ENCODE data around the gene EEF2.
"Not testable (repeated sequence)": the region's sequence is repeated elsewhere in the genome, so short reads cannot be mapped to it uniquely, and the experiment has no call there.

EEF2 gene

DNA sequence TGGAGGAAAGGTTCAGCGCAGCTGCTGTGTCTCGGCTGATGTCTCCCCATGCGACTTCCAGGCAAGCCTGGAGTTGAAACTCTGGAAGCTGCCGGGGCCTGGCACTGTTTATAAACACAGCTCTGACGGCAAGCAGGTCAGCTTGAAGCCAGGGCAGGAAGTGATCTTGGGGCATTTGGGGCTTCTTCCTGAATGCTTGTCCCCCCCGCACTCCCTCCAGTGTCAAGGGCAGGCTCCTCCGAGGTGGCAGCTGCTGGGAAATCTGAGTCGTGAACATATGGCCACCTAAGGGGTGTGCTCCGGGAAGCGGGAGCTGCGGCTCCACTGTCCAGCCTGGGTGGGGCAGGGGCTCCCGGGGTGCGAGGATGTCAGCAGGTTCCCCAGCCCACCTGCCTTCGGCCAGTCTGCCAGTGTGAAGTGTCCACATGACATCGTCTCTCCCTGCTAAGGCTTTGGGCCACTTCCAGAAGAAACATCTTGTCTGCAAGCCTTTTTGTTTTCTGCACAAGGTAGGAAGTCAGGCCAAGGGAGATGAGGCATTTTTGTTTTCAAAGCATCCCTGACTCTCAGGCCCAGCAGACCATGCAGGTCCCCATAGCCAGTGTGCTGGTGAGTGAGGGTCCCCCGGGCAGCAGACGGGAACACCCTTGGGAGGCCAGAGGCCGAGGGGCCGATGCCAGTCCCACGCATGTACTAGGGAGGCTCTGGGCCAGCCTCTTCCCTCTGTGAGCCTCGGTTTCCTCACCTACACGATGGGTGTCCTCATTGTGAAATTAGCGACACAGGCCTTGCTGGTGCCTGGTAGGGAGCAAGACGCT, 24.9 kb upstream of the EEF2 start:
- H3K9ac ChIP-seq (ENCODE audit: low read depth, low read length), result no peak overlapping the region
- H3K36me3 ChIP-seq (ENCODE audit: insufficient read depth, low read length), result peaks cover 4% of the 10 kb centered on the region; the same call in 1 of the 2 replicates
- 0 out of 2 replicates have a peak, but pooled peaks cover 9% of the 10 kb centered on the region for H3K4me1 ChIP-seq (ENCODE audit: insufficient read depth, low read length)
- no peaks in the 10 kb centered on the region; the same call in 1 of the 2 replicates for H3K9me3 ChIP-seq (ENCODE audit: control insufficient read depth, insufficient read depth, low read length)

DNA sequence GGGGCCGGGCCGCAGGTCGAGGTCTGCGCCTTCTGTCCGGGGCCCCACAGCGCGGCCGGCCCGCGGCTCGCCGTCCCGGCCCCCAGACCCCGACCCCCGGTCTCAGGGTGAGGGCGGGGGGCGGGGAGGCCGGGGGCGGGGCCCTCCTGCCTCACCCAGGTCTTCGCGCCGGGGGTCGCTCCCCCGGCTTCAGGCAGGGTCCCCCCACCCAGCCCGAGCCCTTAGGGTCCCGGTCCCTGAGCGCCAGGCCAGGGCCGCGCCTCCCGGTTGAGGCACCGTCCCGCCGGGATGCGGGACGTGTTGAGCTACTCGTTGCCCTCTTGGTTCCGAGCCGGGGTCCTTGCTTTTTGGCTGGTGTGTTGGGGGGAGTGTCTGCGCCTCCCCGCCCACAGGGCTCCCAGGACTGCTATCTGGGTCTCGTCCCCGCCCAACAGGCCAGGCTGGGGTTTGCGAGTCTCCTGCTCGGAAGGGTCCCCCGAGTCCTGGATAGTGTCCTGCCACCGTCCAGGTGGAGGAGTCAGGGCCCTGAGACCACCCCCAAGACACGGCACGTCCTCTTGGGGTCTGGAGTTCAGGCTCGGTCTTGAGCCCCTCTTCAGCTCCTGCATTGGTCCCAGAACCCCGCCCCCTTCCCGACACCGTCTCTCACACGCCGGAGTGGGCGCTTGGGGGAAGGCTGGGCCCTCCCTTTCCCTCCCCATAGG, 22.7 kb upstream of the EEF2 start:
- peak overlapping the region; percentile 69 for H3K9ac ChIP-seq (ENCODE audit: low read depth, low read length)
- H3K9me3 ChIP-seq (ENCODE audit: control insufficient read depth, insufficient read depth, low read length), result no peaks in the 10 kb centered on the region; the same call in 1 of the 2 replicates
- 0 out of 2 replicates have a peak, but pooled peaks cover 4% of the 10 kb centered on the region for H3K4me1 ChIP-seq (ENCODE audit: insufficient read depth, low read length)
- H3K36me3 ChIP-seq (ENCODE audit: insufficient read depth, low read length), result peaks cover 4% of the 10 kb centered on the region; the same call in 1 of the 2 replicates

DNA sequence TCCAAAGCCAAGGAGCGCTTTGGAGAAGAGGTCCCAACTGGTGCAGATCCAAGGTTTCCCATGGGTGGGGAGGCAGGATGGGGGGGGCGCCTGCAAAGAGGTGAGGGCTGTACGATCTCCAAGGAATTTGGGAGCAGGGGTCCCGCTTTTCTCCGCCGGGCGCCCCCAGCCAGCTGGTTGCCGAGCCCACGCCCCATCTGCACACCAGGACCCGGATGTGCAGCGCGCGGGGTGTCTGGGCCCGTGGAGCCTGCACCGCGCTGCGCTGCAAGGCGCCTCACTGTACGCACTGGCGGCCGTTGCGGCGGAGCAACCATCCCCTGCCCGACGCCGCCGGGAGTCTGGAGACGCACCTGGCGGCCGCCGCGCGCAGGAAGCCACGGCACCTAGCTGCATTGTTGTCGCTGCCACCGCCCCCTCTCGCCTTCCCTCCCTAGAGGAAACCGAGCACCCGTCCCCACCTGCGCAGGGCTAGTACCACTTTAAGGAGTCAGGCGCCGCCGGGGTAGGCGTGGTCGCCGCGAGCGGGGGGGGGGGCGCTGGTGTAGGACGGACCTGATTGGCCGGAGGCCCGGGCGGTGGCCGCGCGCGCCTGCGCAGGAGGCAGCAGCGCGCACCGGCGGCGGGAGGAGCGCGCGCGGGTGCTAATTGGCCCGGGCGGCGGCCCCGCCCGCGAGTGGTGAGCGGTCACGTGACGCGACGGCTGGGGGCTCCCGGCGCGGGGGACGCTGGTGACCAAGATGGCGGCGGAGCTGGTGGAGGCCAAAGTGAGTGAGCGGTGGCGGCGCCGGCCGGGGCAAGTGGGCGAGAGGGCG, 22.0 kb upstream of the EEF2 start, which contains the start of gene PIAS4:
PIAS4 (plus strand) TSS at position 716 of the 815 bp plus-strand sequence; CDS start at position 741, 25 bp downstream.
- Histone ChIP-seq H3K4me1 (ENCODE audit: insufficient read depth, low read length) (0 out of 2 replicates have a peak, but pooled peaks cover 4% of the 10 kb centered on the region), H3K9ac (ENCODE audit: low read depth, low read length) (peak within 1 kb of the TSS; percentile 79), H3K36me3 (ENCODE audit: insufficient read depth, low read length) (peaks cover 4% of the 10 kb centered on the region; the same call in 1 of the 2 replicates), H3K9me3 (ENCODE audit: control insufficient read depth, insufficient read depth, low read length) (no peaks in the 10 kb centered on the region; the same call in 1 of the 2 replicates)

DNA sequence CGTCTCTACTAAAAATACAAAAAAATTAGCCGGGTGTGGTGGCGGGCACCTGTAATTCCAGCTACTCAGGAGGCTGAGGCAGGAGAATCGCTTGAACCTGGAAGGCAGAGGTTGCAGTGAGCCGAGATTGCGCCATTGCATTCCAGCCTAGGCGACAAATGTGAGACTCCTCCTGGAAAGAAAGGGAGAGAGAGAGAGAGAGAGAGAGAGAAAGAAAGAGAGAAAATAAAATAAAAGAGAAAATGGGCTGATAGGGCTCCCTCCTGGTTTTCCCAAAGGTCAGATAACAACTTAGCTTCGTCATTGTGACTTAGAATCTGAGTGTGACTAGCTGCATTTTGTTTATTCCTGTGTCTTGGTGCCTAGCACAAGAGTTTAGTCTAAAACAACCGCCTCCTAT, 20.2 kb upstream of the EEF2 start:
- H3K9ac ChIP-seq (ENCODE audit: low read depth, low read length); H3K4me1 ChIP-seq (ENCODE audit: insufficient read depth, low read length); H3K9me3 ChIP-seq (ENCODE audit: control insufficient read depth, insufficient read depth, low read length); H3K36me3 ChIP-seq (ENCODE audit: insufficient read depth, low read length): not testable (repeated sequence)

DNA sequence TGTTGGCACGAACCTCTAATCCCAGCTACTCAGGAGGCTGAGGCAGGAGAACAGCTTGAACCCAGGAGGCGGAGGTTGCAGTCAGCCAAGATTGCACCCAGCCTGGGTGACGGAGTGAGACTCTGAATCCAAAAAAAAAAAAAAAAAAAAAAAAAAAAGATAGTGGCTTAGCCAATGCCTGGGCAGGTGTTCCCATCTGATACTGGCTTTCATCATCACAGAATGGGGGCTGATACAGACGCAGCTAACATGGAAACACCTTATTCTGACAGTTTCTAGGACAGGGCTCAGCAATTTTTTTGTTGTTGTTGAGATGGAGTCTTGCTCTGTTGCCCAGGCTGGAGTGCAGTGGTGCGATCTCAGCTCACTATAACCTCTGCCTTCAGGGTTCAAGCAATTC, 15.5 kb upstream of the EEF2 start:
- not testable (repeated sequence) for H3K9ac ChIP-seq (ENCODE audit: low read depth, low read length); H3K9me3 ChIP-seq (ENCODE audit: control insufficient read depth, insufficient read depth, low read length); H3K36me3 ChIP-seq (ENCODE audit: insufficient read depth, low read length); H3K4me1 ChIP-seq (ENCODE audit: insufficient read depth, low read length)

DNA sequence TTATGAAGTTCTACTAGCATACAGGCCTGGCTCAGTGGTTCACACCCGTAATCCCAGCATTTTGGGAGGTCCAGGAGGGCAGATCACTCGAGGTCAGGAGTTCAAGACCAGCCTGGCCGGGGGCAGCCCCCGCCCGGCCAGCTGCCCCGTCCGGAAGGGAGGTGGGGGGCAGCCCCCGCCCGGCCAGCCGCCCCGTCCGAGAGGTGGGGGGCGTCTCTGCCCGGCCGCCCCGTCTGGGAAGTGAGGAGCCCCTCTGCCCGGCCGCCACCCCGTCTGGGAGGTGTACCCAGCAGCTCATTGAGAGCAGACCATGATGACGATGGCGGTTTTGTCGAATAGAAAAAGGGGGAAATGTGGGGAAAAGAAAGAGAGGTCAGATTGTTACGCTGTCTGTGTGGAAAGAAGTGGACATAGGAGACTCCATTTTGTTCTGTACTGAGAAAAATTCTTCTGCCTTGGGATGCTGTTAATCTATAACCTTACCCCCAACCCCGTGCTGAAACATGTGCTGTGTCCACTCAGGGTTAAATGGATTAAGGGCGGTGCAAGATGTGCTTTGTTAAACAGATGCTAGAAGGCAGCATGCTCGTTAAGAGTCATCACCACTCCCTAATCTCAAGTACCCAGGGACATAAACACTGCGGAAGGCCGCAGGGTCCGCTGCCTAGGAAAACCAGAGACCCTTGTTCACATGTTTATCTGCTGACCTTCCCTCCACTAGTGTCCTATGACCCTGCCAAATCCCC, 13.6 kb upstream of the EEF2 start:
- not testable (repeated sequence) for H3K4me1 ChIP-seq (ENCODE audit: insufficient read depth, low read length); H3K36me3 ChIP-seq (ENCODE audit: insufficient read depth, low read length); H3K9ac ChIP-seq (ENCODE audit: low read depth, low read length); H3K9me3 ChIP-seq (ENCODE audit: control insufficient read depth, insufficient read depth, low read length)

DNA sequence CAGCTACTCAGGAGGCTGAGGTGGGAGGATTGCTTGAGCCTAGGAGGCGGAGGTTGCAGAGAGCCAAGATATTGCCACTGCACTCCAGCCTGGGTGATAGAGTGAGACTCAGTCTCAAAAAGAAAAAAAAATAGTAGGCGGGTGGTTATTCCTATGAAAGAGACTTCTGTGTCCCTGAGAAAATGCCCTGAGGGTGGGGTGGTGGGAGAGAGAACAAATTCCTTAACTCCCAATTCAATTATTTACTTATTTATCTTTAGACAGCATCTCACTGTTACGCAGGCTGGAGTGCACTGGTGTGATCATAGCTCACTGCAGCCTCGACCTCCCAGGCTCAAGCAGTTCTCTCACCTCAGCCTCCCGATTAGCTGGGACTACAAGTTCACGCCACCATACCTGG, 10.3 kb upstream of the EEF2 start:
- Histone ChIP-seq H3K9ac (ENCODE audit: low read depth, low read length) (no peak overlapping the region), H3K36me3 (ENCODE audit: insufficient read depth, low read length) (no peaks in the 10 kb centered on the region), H3K4me1 (ENCODE audit: insufficient read depth, low read length) (no peaks in the 10 kb centered on the region), H3K9me3 (ENCODE audit: control insufficient read depth, insufficient read depth, low read length) (no peaks in the 10 kb centered on the region)

DNA sequence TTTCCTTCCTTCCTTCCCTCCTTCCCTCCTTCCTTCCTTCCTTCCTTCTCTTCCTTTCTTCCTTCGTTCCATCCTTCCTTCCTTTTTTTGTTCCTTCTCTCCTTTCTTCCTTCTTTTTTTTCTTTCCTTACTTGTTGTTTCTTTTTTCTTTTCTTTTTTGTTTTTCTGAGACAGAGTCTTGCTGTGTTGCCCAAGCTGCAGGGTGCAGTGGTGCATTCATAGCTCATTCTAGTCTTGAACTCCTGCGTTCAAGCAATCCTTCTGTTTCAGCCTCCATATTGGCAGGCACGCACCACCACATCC, 5.5 kb upstream of the EEF2 start:
- Histone ChIP-seq H3K36me3 (ENCODE audit: insufficient read depth, low read length) (no peaks in the 10 kb centered on the region), H3K9ac (ENCODE audit: low read depth, low read length) (no peak overlapping the region), H3K9me3 (ENCODE audit: control insufficient read depth, insufficient read depth, low read length) (no peaks in the 10 kb centered on the region), H3K4me1 (ENCODE audit: insufficient read depth, low read length) (peaks cover 7% of the 10 kb centered on the region)

DNA sequence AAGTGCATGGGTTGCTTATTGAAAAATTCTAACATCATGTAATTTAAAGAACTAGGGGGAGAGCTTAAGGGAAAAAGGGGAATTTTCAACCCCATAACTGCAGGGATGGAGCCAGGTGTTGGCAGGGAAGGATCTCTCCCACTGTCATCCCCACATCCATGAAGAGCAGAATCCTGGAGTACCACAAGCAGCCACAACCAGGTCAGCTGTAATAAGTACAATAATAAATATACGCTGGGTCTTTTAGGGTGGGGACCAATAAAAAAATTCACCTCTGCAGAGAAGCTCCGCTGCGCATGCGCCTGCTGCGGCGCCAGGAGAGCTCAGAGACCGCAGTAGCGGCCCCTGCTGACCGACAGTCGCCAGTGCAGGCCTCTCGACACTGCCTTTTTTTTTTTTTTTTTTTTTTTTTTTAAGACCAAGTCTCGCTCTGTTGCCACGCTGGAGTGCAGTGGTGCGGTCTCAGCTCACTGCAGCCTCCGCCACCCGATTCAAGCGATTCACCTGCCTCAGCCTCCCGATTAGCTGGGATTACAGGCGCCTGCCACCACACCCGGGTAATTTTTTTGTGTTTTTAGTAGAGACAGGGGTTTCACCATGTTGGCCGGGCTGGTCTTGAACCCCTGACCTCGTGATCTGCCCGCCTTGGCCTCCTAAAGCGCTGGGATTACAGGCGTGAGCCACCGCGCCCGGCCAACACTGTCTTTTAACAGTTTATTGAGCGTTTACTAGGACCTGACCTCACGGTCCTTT, 2.5 kb upstream of the EEF2 start:
- Histone ChIP-seq H3K4me1 (ENCODE audit: insufficient read depth, low read length) (peaks cover 19% of the 10 kb centered on the region), H3K9ac (ENCODE audit: low read depth, low read length) (peak overlapping the region; percentile 55; the same call in 1 of the 2 replicates), H3K36me3 (ENCODE audit: insufficient read depth, low read length) (peaks cover 17% of the 10 kb centered on the region), H3K9me3 (ENCODE audit: control insufficient read depth, insufficient read depth, low read length) (no peaks in the 10 kb centered on the region)

DNA sequence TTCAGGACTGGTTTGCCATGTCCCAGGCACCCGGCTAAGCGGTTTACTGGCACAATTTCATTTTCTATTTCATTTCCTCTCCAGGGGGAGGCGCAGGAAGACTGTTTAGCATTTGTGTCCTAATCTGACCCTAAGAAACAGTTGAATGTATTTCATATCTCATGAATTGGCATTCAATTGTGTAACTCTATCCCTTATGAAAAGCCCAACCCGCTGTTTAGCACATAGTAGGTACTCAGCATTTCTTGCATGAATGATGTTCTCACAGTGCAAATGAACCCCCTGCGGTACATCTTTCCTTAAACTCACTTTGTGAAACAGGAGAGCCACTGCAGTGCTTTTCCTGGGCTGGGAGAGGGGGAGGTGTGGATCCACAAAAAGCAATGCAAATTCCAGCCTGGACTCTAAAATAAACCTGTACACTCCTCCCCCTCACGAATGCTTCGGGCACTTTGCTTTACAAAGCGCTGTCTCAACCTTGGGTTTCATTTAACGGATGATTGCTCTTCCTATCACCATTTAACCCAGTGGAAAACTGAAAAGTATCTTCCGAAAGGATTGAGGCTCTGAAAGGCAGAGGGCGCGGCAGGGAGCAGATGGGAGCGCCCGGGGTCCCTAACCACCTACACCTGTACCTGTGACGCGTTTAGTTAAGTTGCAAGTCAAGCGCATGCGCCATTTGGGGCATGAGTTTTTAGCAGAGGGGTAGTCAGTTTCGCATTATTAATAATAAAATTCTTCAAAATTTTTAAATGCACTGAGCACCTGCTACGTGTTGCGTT, 1.2 kb upstream of the EEF2 start:
- Histone ChIP-seq H3K9me3 (ENCODE audit: control insufficient read depth, insufficient read depth, low read length) (no peaks in the 10 kb centered on the region), H3K9ac (ENCODE audit: low read depth, low read length) (peak overlapping the region; percentile 55; the same call in 1 of the 2 replicates), H3K4me1 (ENCODE audit: insufficient read depth, low read length) (peaks cover 19% of the 10 kb centered on the region), H3K36me3 (ENCODE audit: insufficient read depth, low read length) (peaks cover 29% of the 10 kb centered on the region)

DNA sequence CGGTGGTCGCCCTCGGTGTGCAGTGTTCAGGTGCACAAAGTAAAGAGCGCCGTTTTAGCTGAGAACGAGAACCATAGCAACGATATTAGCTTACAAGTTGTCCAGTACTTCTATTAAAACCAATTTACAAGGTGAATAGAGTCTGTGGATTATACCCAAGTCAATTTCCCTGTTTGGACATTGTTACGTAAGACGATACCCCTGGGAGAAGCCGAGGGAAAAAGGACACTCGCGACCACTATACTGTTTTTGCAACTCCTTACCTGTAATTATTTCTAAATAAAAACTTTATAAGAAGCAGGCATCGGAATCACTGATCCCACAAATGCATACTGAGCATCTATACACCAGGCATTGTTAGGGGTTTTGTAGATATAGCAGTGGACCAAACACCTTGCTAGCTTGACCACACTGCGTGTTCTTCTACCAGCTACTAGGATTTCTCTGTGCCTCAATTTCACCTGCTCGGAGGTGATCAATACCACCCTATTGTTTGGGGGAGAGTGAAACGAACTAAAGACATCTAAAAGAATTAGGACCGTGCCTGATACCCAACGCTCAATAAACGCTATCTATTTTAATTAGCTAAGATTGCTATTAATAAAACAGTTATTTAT, 488 bp upstream of the EEF2 start:
- Histone ChIP-seq H3K9me3 (ENCODE audit: control insufficient read depth, insufficient read depth, low read length) (no peaks in the 10 kb centered on the region), H3K36me3 (ENCODE audit: insufficient read depth, low read length) (peaks cover 35% of the 10 kb centered on the region), H3K4me1 (ENCODE audit: insufficient read depth, low read length) (peaks cover 19% of the 10 kb centered on the region), H3K9ac (ENCODE audit: low read depth, low read length) (peak overlapping the region; percentile 54; the same call in 1 of the 2 replicates)

DNA sequence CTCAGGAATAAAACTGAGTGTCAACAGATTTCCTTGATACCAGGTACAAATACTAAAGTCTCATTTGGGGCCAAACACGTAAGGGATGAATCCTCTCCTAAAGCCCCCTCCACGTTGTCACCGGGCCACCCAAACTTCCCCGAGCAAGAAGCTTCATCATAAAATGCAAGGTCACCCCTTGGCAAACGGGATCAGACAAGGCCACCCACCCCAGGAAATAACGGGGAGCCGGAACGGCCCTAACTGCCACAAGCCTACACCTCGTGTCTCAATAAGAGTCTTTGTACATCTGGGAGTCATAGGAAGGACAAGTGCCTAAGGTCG, 717 bp downstream of the EEF2 start:
- Histone ChIP-seq H3K9ac (ENCODE audit: low read depth, low read length) (peak overlapping the region; percentile 93), H3K36me3 (ENCODE audit: insufficient read depth, low read length) (peaks cover 45% of the 10 kb centered on the region), H3K4me1 (ENCODE audit: insufficient read depth, low read length) (peaks cover 19% of the 10 kb centered on the region), H3K9me3 (ENCODE audit: control insufficient read depth, insufficient read depth, low read length) (no peaks in the 10 kb centered on the region)

Data from ES-I3 (cell line).